Dermis microvascular lymphatic vessel endothelial cell (primary cell): ENCODE measurements around the gene CELA3A. TPM values are rescaled to one million over a fixed set of nuclear protein-coding genes. Genes with fewer than 3 reads are reported as not detected.
"Not testable (repeated sequence)": the region's sequence is repeated elsewhere in the genome, so short reads cannot be mapped to it uniquely, and the experiment has no call there.

ENCODE experiments used
- DNase-seq, 2 donors: peaks; one replicate each; pipeline versions ENCODE4 v3.0.0 to v3.0.0-alpha.2; 2010; ENCODE audit warnings: low read depth in 2 of 2
- total RNA-seq: library from RNA; depleted of rRNA; stranded (reverse); fragments of >200 nt; gene quantifications from 2 replicates; pipeline ENCODE4 v1.2.1, GENCODE V29; 2014

Gene CELA3A, protein sequence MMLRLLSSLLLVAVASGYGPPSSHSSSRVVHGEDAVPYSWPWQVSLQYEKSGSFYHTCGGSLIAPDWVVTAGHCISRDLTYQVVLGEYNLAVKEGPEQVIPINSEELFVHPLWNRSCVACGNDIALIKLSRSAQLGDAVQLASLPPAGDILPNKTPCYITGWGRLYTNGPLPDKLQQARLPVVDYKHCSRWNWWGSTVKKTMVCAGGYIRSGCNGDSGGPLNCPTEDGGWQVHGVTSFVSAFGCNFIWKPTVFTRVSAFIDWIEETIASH
- not detected in 2 replicates for total RNA-seq

DNA sequence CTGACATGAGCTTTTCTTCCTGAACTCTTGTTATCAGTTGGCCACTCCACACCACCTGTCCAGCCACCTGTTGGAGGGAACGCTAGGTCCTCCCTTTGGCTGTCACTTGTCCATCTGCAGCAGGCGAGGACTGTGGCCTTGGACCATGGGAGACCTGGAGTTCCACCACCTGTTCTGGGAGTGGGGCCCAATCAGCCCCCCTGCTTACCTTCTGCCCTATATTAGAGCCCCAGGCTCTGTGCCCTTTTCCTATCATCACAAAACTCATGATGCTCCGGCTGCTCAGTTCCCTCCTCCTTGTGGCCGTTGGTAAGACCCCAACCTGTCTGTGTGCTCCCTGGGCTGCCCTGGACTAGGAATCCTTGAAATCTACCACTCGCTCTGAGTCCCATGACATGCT, at the start of gene CELA3A:
Gene CELA3A, plus strand, starts transcription at position 249 of the 400 bp plus-strand sequence. Its CDS starts 18 bp downstream, at position 267.
- no peak for DNase-seq

DNA sequence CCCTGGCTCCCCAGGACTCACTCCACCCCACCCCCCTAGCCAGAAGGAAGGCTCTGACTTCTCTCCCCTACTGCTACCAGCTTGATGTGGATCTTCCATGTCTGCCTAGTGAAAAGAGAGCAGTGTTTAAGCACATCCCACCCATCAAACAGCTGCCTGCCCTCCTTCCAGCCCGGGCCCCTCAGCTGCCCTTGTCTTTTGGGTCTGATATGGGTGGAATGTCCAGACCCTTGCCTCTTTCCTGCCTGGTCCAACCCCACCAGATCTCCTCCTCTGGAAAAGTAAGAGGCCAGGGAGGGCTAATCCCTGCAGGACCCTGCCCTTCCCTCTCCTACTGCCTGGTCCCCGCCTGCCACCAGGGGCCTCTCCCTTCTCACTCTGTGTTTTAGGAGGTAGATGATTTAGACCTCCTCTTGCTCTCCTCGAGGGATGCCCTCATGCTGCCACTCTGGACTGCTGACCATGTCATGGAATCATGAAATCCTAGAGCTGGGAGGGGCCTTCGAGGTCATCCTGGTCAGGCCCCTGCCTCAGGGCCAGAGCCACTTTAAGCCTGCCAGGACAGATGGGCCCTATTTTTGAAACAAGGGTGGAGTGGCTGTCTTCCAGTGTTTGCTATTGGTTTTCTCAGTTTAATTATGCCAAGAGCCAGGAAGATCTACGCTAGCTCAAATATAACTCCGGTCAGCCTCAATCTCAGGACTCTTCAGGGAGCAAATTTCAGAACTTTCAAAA, 48.5 kb upstream of the CELA3A start:
- no peak for DNase-seq

DNA sequence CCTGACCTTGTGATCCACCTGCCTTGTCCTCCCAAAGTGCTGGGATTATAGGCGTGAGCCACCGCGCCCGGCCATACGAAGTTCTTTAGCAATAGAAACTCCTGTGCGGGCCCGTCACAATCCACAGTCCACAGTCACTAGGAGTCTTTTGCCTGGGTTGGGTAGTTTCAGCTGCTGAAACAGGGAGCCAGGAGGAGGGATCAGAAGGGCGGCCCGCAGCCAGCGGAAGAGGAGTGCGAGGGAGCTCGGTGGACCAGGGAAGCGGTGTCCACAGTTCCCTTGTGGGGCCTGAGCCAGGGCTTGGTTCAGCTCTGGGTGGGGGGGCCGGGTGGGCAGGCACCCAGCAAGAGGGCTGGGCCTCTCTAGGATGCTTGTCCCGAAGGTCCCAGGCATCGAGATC, 46.4 kb upstream of the CELA3A start:
- no peak for DNase-seq

DNA sequence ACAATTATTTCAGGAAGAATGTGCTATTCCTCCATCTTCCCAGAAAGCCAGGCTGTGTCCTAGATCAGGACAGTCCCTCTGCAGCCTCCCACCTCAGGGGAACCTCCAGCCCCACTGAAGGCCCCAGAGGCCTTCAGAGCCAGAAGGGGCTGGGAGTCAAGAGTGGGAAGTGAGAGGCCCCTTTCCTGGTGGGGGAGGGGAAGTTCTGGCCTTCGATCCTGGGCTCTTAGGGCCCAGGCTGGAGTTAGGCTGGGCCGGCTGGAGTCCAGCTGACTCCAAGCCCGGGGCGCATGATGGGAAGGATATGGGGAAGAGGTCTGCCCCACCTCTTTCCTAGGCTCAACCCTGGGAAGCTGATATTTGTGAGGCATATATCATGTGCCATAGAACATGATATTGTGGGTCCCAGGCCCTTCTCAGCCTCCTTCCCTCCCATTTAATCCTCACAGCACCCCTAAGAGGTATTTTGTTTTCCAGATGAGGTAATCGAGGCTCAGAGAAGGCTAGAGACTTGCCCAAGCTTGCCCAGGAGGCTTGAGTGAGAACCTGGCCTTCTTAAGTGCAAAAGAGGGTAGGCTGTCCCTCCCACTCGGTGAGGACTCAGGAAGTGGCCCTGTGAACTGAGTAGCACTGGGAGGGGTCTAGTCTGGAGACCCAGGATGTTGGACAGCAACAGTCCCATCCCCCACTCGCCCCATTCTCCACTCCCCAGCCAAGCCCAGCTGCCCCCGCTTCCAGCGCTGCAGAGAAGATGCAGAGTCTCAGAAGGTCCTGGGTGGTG, 45.8 kb upstream of the CELA3A start:
- no peak for DNase-seq

DNA sequence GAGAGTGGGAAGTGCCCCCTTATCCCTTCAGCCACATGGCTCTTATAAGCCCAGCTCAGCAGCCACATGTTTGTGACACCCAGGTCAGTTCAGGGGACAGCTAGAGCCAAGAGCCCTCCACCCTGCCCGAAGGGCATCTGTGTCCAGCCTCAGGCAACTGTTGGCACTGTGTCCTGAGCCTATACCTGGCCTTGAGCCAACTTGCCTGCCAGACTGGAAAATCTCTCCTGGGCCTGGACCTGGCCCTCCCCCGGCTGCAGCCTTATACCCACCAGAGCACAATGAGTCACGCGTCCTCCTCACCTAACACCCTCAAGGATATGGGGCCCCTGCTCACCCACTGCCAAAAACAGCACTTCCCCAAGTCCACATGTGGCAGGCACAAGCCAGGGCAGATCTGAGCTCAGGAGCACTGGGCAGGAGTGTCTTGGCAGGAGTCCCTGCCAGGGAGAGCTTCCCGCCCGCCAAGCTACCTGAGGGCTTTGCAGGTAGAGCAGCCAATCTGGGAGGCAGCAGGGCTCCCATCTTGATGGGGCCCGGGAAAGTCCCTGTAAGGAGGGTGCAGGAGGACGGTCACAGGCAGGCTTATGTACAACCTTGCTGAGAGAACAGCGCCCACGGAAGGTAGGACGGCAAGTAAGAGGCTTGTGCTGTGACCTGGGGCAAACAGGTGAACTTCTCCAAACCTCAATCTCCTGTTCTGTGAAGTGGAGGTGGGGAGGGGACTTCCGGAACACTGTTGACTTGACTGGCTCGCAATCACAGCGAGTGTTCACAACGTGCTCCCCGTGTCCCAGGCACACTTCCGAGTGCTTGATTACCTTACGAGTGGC, 44.5 kb upstream of the CELA3A start:
- DNase-seq: peak in 1 of 2 donors; percentile 92

DNA sequence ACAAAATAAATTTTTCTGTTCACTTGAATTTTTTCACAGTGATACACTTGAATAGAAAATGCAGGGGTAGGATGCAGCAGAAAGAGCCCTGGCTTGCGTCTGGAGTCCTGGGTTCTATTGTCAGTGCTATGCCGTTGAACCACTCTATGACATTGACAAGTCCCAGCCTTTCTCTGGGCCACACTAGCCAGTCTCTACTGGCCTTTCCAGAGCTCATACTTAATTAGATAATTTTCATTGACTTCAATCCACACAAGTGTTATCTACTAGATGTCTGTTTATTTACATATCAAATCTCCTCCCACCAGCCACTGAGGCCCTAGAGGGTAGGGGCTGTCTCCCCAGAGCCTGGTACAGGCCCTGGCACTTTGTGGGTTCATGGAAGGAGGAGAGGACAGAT, 40.1 kb upstream of the CELA3A start:
- no peak for DNase-seq

DNA sequence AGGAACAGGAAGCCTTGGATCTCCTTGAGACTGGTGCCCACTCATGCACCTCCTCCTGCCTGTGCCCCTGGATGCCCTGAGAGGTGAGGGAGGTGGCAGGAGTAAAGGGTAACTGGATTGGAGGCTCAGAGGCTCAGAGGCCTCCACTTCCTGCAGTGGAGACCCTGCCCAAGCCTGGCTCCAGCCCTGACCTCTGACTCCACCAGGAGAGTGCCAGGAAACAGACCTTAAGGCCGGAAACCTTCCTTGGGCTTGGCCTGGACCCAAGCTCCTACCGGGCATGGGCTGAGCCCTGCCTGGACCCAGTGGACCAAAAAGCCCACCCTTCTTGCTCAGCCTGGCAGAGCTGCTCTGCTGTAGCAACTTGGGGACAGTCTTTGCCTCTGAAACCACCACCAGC, 39.7 kb upstream of the CELA3A start:
- peak in 1 of 2 donors; percentile 49 for DNase-seq

DNA sequence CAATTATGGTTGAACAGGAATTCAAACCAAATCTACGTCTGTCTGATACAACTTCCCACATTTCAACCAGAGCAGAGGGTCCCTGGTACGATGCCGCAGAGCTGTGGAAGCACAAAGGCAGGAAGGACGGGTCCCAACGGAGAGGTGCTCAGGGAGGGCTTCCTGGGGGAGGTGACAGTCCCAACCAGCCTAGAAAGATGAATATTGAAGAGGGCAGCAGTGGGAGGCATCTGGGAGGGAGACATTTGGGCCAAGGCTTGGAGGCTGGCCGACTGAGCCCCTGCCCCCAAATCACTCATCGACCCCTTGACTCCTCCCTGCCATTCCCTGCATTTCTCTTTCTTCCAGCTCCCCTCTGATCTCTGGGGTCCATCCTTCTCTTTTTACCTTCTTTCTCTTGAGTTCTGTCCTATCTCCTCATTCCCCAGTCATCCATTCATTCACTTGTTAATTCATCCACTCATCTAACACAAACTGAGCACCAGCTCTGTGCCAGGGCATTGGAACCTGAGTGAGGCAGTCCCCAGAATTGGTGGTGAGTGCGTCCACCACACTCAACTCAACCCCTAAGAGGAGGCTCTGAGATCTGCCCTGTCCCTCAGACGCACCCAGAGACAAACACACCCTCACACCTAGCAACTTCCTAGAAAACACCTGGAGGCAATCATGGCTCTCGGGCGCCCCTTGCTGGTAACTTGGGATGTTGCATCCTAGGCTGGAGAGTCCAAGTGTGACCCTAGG, 37.8 kb upstream of the CELA3A start:
- peak in 1 of 2 donors; percentile 78 for DNase-seq

DNA sequence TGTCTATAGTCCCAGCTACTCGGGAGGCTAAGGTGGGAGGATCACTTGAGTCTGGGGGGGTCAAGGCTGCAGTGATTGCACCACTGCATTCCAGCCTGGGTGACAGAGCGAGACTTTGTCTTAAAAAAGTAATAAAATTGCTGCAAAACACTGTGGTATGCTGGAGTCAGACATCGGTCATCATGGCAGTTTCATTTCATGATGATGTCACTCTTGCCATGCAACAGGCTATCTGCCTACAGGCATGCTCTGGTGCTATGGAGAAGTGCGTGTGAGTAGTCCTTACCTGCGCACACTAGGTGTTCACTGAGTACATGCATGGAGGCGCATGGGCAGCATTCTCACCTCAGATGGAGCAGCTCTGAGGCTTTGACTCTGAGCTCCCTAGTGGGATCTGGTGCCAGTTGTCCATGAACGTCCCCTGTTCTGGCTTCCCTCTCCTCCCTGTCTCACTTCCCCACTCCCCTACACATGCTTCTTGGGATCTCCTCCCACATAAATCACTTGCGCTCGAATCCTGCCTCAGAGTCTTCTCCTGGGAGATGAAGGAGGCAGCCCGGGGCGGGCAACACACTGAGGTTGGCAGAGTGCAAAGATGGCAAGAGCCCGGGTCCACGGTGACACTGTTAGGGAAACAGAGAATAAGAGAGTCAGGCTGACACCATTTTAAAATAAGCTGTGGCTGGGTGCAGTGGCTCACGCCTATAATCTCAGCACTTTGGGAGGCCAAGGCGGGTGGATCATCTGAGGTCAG, 35.0 kb upstream of the CELA3A start:
- no peak for DNase-seq

DNA sequence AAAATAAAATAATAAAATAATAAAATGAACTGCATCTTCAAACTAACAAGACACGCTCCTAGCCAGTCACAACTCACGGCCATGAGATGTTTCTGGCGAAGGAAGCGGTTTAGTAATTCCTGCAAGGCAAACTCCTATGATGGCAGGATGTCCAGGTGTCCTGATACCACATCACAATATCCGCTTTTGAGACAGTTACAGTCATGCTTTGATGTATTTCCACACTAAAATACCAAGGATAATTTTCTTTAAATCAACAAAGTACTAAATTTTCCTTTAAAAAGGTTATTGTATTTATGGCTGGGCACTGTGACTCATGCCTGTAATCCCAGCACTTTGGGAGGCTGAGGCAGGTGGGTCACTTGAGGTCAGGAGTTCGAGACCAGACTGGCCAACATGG, 34.2 kb upstream of the CELA3A start:
- DNase-seq: not testable (repeated sequence)

DNA sequence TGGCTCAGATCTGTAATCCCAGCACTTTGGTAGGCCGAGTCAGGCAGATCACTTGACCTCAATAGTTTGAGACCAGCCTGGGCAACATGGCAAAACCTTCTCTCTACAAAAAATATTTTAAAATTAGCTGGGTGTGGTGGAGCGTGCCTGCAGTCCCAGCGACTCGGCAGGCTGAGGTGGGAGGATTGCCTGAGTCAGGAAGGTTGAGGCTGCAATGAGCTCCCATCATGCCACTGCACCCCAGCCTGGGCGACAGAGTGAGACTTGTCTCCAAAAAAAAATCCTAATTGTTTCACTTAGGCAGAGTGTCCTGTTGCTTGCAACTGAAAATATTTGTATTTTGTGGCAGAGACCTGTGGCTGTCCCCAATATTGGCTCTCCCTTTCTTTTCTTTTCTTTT, 32.4 kb upstream of the CELA3A start:
- not testable (repeated sequence) for DNase-seq

DNA sequence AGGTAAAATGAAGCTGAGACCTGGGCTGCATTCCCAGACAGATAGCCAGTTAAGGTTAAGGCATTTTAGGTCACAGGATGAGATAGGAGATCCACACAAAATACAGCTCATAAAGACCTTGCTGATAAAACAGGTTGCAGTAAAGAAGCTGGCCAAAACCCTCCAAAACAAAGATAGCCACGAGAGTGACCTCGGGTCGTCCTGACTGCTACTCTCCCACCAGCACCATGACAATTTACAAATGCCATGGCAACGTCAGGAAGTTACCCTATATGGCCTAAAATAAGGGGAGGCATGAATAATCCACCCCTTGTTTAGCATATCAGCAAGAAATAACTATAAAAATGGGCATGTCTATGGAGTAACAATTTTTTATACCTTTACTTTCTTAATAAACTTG, 30.9 kb upstream of the CELA3A start:
- peak in 1 of 2 donors; percentile 41 for DNase-seq

DNA sequence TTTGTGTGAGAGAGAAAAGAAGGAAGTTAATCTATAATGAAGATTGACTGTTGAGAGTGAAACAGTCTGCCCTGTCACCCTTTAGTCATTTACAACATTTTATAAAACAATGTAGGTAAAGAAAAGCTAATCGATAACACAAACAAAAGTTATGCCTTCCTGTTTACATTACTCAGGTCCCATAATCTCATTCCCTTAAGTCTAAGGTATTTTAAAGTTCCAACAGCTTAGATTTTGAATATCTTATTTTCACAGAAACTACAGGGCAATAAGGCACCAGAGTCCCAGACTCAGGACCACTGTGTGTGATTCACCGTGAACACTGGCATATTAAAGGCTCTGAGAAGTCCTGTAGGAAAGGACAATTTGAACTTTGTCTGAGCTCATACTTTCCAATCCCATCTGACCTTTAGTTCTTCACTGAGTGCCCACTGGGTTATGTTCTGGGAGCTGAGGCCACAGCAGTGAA, 28.4 kb upstream of the CELA3A start:
- peak in 1 of 2 donors; percentile 70 for DNase-seq

DNA sequence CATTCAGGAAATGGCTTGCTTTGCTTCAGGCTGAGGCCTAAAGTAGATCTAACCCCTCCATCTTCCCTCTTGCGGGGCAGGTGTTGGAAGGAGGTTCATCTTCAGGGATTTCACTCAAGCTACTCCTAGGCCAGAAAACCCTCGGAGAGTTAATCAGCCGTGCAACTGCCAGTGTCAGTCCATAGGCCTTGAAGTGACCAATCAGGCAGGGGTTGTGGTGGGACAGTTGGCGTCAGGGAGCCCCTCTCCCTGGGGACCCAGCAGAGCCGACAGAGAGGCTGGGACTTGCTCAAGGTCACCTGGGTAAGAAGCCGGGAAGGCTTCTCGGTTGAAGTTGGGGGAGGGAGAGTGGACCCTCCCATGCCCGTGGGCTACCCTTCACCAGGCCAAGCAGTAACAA, 27.5 kb upstream of the CELA3A start:
- DNase-seq: not testable (repeated sequence)

DNA sequence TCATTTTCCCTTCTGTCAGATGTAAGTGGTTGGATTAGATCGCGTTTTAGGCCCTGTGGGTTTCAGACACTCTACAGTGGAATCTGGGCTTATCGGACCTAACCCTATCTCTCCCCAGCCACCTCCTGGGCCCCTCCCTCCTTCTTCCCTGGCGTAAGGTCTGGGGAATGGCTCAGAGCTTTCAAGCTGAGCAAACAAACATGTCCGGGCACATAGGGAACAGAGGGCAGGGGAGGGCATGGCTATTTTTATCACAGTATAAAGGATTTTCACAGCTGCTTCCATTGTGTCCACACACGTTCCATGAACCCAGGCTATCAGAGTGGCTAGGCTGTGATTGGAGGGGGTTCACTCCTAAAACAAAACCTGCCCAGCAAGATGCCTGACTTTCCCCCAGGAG, 26.8 kb upstream of the CELA3A start:
- DNase-seq: peak; percentile 76 to 95

DNA sequence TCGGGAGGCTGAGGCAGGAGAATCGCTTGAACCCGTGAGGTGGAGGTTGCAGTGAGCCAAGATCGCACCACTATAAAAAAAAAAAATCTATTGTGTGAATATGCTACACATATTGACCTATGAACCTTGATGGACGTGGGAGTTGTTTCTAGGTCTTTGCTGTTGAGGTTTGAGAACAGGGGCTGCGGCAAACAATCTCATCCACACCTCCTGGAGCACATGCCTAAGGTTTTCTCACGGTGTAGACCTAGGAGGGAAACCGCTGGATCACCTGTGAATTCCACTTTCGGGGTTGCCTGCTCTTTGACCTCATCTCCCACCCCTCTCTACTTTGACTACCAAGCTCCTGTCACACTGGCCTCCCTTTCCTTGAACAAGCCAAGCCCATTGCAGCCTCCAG, 26.2 kb upstream of the CELA3A start:
- not testable (repeated sequence) for DNase-seq

DNA sequence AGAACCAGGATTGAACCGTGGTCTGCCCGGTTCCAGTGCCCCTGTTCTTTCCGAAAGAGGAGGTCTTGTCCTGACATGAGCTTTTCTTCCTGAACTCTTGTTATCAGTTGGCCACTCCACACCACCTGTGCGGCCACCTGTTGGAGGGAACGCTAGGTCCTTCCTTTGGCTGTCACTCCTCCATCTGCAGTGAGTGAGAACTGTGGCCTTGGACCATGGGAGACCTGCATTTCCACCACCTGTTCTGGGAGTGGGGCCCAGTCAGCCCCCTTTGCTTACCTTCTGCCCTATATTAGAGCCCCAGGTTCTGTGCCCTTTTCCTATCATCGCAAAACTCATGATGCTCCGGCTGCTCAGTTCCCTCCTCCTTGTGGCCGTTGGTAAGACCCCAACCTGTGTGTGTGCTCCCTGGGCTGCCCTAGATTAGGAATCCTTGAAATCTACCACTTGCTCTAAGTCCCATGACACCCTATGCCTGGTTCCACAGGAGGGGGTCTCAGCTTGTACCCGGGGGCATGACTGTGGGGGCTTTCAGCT, 24.7 kb upstream of the CELA3A start, which contains the start of gene CELA3B:
Gene CELA3B, plus strand, starts transcription at position 320 of the 537 bp plus-strand sequence. Its CDS starts 18 bp downstream, at position 338.
- DNase-seq: not testable (repeated sequence)

DNA sequence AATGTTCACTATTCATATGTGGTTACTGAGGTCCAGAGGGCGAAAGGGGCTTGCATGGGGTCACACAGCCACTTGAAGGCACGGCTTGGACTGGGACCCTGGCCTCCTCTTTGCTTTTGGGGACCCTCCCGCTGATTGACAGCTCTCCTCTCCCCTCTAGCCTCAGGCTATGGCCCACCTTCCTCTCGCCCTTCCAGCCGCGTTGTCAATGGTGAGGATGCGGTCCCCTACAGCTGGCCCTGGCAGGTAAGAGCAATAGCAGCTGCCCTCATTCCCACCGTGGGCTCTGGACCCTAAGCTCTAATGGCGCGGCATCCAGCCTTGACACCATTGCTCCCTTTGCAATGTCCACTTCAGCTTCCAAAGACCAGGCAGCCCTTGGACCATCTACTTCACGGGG, 23.2 kb upstream of the CELA3A start:
- not testable (repeated sequence) for DNase-seq

DNA sequence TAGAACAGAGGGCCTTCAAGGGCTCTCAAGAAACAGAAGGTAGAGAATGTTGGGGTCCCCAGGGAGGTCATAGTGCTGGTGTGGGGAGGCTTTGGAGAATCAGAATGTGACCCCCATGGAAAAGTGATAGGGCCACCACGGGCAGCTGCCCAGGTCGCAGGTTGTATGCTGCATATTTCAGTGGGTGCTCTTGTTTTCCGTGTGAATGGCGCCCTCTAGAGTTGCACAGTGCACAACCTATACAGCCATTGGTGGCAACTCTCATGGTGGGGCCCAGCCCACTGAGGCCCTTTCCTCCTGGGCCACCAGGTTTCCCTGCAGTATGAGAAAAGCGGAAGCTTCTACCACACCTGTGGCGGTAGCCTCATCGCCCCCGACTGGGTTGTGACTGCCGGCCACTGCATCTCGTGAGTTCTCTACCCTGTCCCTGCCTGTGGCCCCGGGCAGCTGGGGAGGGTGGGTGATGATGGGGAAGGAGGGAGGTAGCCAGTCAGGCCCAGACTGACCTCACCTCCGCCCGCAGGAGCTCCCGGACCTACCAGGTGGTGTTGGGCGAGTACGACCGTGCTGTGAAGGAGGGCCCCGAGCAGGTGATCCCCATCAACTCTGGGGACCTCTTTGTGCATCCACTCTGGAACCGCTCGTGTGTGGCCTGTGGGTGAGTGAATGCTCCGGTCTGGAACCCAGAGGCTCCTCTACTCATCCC, 20.8 kb upstream of the CELA3A start:
- DNase-seq: peak; percentile 31 to 50
